Activated T-cell treated with anti-CD3 and anti-CD28 coated beads, Interleukin-2, amount 50 U/mL, for 48 hours (primary cell): ENCODE results near the gene PTOV1.
A peak's percentile ranks its signal among the peaks of the same experiment; 100 is the strongest.

Source experiments
- DNase-seq, 2 experiments: peaks; one replicate each; pipeline ENCODE4 v3.0.0-alpha.2; 2020

Gene PTOV1

GRCh38 chr19:49850487-49851342, at the start of gene PTOV1:
PTOV1 (plus strand) TSS chr19:49851159.
- peak; percentile 92 to 94 for DNase-seq

GRCh38 chr19:49801401-49801888, 49.5 kb upstream of the PTOV1 start:
- DNase-seq, result no peak

GRCh38 chr19:49801966-49802661, 48.8 kb upstream of the PTOV1 start:
- DNase-seq, result no peak

- no peak for DNase-seq
Observed at GRCh38 chr19:49802836-49803528, 48.0 kb upstream of the PTOV1 start.

- no peak for DNase-seq
Observed at GRCh38 chr19:49803529-49803856, 47.5 kb upstream of the PTOV1 start.

- DNase-seq, result no peak
Observed at GRCh38 chr19:49805822-49806619, 44.9 kb upstream of the PTOV1 start.

- DNase-seq, result no peak
Observed at GRCh38 chr19:49806620-49806959, 44.4 kb upstream of the PTOV1 start.

GRCh38 chr19:49807058-49807903, 43.7 kb upstream of the PTOV1 start:
- DNase-seq, result no peak

- DNase-seq, result no peak
Observed at GRCh38 chr19:49807904-49808675, 42.9 kb upstream of the PTOV1 start.

GRCh38 chr19:49808711-49809159, 42.2 kb upstream of the PTOV1 start:
- DNase-seq, result peak; percentile 88 to 89

- no peak for DNase-seq
Observed at GRCh38 chr19:49809160-49809940, 41.6 kb upstream of the PTOV1 start.

- no peak for DNase-seq
Observed at GRCh38 chr19:49809941-49810389, 41.0 kb upstream of the PTOV1 start.

GRCh38 chr19:49811328-49811727, 39.6 kb upstream of the PTOV1 start:
- DNase-seq, result no peak

GRCh38 chr19:49812452-49812996, 38.4 kb upstream of the PTOV1 start:
- DNase-seq, result peak in 1 of 2 experiments; percentile 23

GRCh38 chr19:49812997-49813861, 37.7 kb upstream of the PTOV1 start, which contains the start of gene FUZ:
FUZ (minus strand) TSS chr19:49813292; CDS start chr19:49813106, 186 bp downstream.
- peak; percentile 91 to 93 for DNase-seq

- no peak for DNase-seq
Observed at GRCh38 chr19:49814010-49814409, 36.9 kb upstream of the PTOV1 start.

- no peak for DNase-seq
Observed at GRCh38 chr19:49816590-49816989, 34.4 kb upstream of the PTOV1 start.

GRCh38 chr19:49817964-49818648, 32.9 kb upstream of the PTOV1 start, which contains the start of gene MED25:
MED25 (plus strand) TSS chr19:49818289; CDS start chr19:49818342, 53 bp downstream.
- peak; percentile 92 to 93 for DNase-seq
